Uterus (tissue), 2 donors: ENCODE data around the gene SRP9.

Experiments used
- CTCF ChIP-seq, 4 experiments: fragments of 200-600 bp in 2 of 4; fragments of 450-650 bp in 2 of 4; sonication (generic) in 2 of 4; IDR thresholded peaks; one replicate each; pipeline ENCODE4 v1.5.1; 2016 to 2019; ENCODE audit warnings: antibody characterized with exemption in 4 of 4, mild to moderate bottlenecking in 2 of 4, moderate library complexity in 1 of 4
- POLR2A ChIP-seq, 2 donors: fragments of 450-650 bp; IDR thresholded peaks; one replicate each; pipeline ENCODE4 v1.6.1; 2016; ENCODE audit warnings: antibody characterized with exemption in 2 of 2, mild to moderate bottlenecking in 1 of 2, moderate library complexity in 1 of 2

- TF ChIP-seq POLR2A (IDR thresholded peaks at IDR 0.05) = no peak
- no peak for TF ChIP-seq CTCF (IDR thresholded peaks at IDR 0.05)
Measured at GRCh38 chr1:225780134-225780533, 2.5 kb downstream of the SRP9 start.
